ENCODE measurements around the gene PCMT1.

PCMT1 gene

GRCh38 chr6:149766156-149766769, 16.7 kb downstream of the PCMT1 start:
- H3K27ac Mint-ChIP-seq = no peak overlapping the region
- H3K36me3 Mint-ChIP-seq = peaks cover 14% of the 10 kb centered on the region
- H3K4me1 Mint-ChIP-seq = peaks cover 29% of the 10 kb centered on the region
- no peaks in the 10 kb centered on the region for H3K27me3 Mint-ChIP-seq
- no peak overlapping the region for H3K4me3 Mint-ChIP-seq
- H3K9me3 Mint-ChIP-seq = no peaks in the 10 kb centered on the region

DNA sequence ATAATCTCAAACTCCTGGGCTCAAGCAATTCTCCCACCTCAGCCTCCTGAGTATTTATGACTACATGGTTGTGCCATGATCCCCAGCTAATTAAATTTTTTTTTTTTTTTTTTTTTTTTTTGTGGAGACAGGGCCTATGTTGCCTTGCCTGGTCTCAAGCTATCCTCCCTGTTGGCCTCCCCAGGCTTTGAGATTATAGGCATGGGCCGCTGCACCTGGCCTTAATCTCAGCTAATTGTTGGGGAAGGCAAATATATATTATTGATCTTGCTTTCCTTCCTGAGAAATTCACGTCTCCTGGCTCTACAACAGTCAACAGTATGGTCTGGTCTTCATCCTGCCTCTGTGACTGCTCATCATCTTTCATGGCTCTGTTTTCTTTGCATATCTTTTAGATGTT, 20.1 kb downstream of the PCMT1 start:
- peaks cover 15% of the 10 kb centered on the region for H3K4me1 Mint-ChIP-seq
- no peaks in the 10 kb centered on the region for H3K27me3 Mint-ChIP-seq
- H3K9me3 Mint-ChIP-seq = no peaks in the 10 kb centered on the region
- no peak overlapping the region for H3K27ac Mint-ChIP-seq
- no peak overlapping the region for H3K4me3 Mint-ChIP-seq
- peaks cover 14% of the 10 kb centered on the region for H3K36me3 Mint-ChIP-seq

DNA sequence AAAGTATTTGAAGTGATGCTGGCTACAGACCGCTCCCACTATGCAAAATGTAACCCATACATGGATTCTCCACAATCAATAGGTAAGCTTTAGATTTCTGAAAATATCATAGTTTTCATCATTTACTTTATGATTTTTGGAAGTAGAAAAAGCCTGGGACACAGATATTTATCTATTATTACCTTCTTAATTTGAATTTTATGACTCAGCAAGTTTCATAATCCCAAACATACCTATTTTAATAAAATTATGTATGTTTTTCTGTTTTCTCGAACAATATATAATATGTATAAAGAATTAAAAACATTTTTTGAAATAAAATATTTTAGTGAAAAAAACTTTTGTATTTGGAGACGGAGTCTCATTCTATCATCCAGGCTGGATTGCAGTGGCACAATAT, 21.6 kb downstream of the PCMT1 start:
- peaks cover 15% of the 10 kb centered on the region for H3K4me1 Mint-ChIP-seq
- peak overlapping the region; percentile 6 for H3K27ac Mint-ChIP-seq
- peaks cover 13% of the 10 kb centered on the region for H3K36me3 Mint-ChIP-seq
- H3K4me3 Mint-ChIP-seq = no peak overlapping the region
- no peaks in the 10 kb centered on the region for H3K27me3 Mint-ChIP-seq
- H3K9me3 Mint-ChIP-seq = no peaks in the 10 kb centered on the region

GRCh38 chr6:149771925-149772324, 22.4 kb downstream of the PCMT1 start:
- no peak overlapping the region for H3K27ac Mint-ChIP-seq

DNA sequence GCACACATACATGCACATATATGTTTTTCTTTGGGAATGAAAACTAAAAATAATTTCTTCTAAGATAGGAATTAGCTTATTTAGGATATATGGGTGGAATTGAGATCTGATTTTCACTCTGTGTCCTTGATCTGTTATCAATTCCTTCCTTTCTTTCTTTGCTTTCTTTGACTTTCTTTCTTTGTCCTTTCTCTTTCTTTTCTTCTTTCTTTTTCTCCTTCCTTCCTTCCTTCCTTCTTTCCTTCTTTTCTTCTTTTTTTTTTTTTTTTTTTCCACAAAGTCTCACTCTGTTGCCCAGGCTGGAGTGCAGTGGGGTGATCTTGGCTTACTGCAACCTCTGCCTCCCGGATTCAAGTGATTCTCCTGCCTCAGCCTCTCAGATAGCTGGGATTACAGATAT, 28.1 kb downstream of the PCMT1 start:
- no peaks in the 10 kb centered on the region for H3K27me3 Mint-ChIP-seq
- no peak overlapping the region for H3K27ac Mint-ChIP-seq
- H3K9me3 Mint-ChIP-seq = no peaks in the 10 kb centered on the region
- no peak overlapping the region for H3K4me3 Mint-ChIP-seq
- peaks cover 5% of the 10 kb centered on the region for H3K36me3 Mint-ChIP-seq
- H3K4me1 Mint-ChIP-seq = no peaks in the 10 kb centered on the region

More at GRCh38 chr6:149771925-149772324, 22.4 kb downstream of the PCMT1 start:
- Mint-ChIP-seq H3K27me3 (no peaks in the 10 kb centered on the region), H3K9me3 (no peaks in the 10 kb centered on the region), H3K4me3 (no peak overlapping the region), H3K36me3 (peaks cover 9% of the 10 kb centered on the region), H3K4me1 (peaks cover 15% of the 10 kb centered on the region)

- no peaks in the 10 kb centered on the region for H3K9me3 Mint-ChIP-seq
- H3K36me3 Mint-ChIP-seq = peaks cover 7% of the 10 kb centered on the region
- no peak overlapping the region for H3K27ac Mint-ChIP-seq
- H3K27me3 Mint-ChIP-seq = no peaks in the 10 kb centered on the region
- no peak overlapping the region for H3K4me3 Mint-ChIP-seq
- H3K4me1 Mint-ChIP-seq = no peaks in the 10 kb centered on the region
Observed at GRCh38 chr6:149779644-149779963, 30.1 kb downstream of the PCMT1 start.

DNA sequence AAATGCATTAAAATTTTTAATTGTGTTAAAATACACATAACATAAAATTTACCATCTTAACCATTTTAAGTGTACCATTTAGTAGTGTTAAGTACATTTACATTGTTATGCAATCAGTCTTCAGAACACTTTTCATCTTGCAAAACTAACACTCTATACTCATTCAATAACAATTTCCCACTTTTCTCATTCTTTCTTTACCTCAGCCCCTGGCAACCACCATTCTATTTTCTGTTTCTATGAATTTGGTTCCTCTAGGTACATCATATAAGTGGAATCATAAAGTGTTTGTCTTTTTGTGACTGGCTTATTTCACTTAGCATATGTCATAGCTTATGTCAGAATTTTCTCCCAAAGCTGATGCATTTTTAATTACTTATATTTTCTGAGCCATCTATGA, 32.2 kb downstream of the PCMT1 start:
- no peaks in the 10 kb centered on the region for H3K4me1 Mint-ChIP-seq
- no peaks in the 10 kb centered on the region for H3K27me3 Mint-ChIP-seq
- no peaks in the 10 kb centered on the region for H3K9me3 Mint-ChIP-seq
- H3K36me3 Mint-ChIP-seq = peaks cover 5% of the 10 kb centered on the region
- no peak overlapping the region for H3K27ac Mint-ChIP-seq
- no peak overlapping the region for H3K4me3 Mint-ChIP-seq

DNA sequence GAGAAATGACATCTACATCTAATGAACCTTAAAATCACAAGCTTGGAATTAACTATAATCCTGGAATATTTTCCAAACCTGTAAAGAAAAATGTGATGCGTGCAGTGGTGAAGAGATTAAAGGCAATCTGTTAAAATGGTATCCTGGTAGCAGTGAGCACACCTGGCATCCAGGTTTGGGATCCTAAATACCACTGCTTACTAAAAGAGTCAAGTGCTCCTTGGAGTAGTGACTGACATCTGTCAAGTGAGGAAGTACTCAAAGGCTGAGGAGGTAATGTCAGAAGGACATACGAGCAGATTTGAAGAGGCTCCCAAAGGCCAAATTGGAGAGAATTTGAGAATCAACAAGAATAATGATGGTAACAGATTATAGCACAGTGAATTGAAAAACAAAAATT, 32.8 kb downstream of the PCMT1 start:
- no peaks in the 10 kb centered on the region for H3K9me3 Mint-ChIP-seq
- H3K4me3 Mint-ChIP-seq = no peak overlapping the region
- no peaks in the 10 kb centered on the region for H3K4me1 Mint-ChIP-seq
- H3K36me3 Mint-ChIP-seq = peaks cover 5% of the 10 kb centered on the region
- H3K27ac Mint-ChIP-seq = no peak overlapping the region
- no peaks in the 10 kb centered on the region for H3K27me3 Mint-ChIP-seq

- Mint-ChIP-seq H3K27ac (no peak overlapping the region), H3K36me3 (peaks cover 7% of the 10 kb centered on the region), H3K9me3 (no peaks in the 10 kb centered on the region), H3K4me1 (no peaks in the 10 kb centered on the region), H3K4me3 (no peak overlapping the region), H3K27me3 (no peaks in the 10 kb centered on the region)
Observed at GRCh38 chr6:149783551-149783950, 34.0 kb downstream of the PCMT1 start.

GRCh38 chr6:149806127-149806526, 56.6 kb downstream of the PCMT1 start:
- Mint-ChIP-seq H3K27ac (no peak overlapping the region), H3K9me3 (no peaks in the 10 kb centered on the region), H3K36me3 (peaks cover 8% of the 10 kb centered on the region)

GRCh38 chr6:149809798-149810197, 60.3 kb downstream of the PCMT1 start:
- no peak overlapping the region for H3K4me3 Mint-ChIP-seq
- H3K9me3 Mint-ChIP-seq = no peaks in the 10 kb centered on the region
- H3K36me3 Mint-ChIP-seq = peaks cover 7% of the 10 kb centered on the region
- no peaks in the 10 kb centered on the region for H3K27me3 Mint-ChIP-seq
- H3K4me1 Mint-ChIP-seq = peaks cover 18% of the 10 kb centered on the region
- H3K27ac Mint-ChIP-seq = no peak overlapping the region

More at GRCh38 chr6:149806127-149806526, 56.6 kb downstream of the PCMT1 start:
- Mint-ChIP-seq H3K4me3 (no peak overlapping the region), H3K4me1 (peaks cover 18% of the 10 kb centered on the region), H3K27me3 (no peaks in the 10 kb centered on the region)

DNA sequence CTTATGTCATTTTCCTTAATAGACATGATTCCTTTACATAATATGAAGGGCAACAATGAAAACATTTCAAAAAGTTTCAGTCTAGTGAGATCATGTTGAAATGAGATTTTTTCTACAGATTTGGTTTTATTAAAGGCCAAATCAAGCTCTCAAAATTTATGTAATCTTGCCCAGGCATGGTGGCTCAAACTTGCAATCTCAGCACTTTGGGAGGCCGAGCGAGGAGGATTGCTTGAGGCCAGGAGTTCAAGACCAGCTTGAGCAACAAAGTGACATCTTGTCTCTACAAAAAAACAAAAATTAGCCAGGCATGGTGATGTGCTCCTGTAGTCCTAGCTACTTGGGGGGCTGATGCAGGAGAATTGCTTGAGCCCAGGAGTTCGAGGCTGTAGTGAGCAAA, 63.8 kb downstream of the PCMT1 start:
- peaks cover 9% of the 10 kb centered on the region for H3K4me1 Mint-ChIP-seq
- H3K9me3 Mint-ChIP-seq = no peaks in the 10 kb centered on the region
- H3K27me3 Mint-ChIP-seq = no peaks in the 10 kb centered on the region
- H3K36me3 Mint-ChIP-seq = peaks cover 9% of the 10 kb centered on the region
- H3K4me3 Mint-ChIP-seq = no peak overlapping the region
- no peak overlapping the region for H3K27ac Mint-ChIP-seq

DNA sequence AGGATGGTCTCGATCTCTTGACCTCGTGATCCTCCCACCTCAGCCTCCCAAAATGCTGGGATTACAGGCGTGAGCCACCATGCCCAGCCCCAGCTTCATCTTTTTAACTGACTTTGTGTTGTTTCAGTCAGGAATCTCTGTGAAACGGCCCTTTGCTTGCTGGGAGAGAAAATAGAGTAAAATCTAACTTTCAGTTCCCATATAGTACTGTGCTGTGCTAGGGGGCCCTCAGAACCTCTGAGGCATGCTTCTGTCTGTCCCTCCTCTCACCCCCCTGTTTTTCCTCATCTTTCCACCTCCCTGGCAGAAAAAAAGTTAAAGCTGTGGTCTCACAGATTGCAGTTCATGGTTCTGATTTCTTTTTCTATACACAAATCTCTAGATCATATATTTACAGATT, 66.2 kb downstream of the PCMT1 start:
- Mint-ChIP-seq H3K9me3 (no peaks in the 10 kb centered on the region), H3K4me3 (no peak overlapping the region), H3K4me1 (no peaks in the 10 kb centered on the region), H3K27ac (no peak overlapping the region), H3K27me3 (no peaks in the 10 kb centered on the region), H3K36me3 (peaks cover 9% of the 10 kb centered on the region)

- Mint-ChIP-seq H3K4me3 (no peak overlapping the region), H3K9me3 (no peaks in the 10 kb centered on the region), H3K36me3 (peaks cover 2% of the 10 kb centered on the region), H3K27me3 (no peaks in the 10 kb centered on the region), H3K27ac (no peak overlapping the region), H3K4me1 (no peaks in the 10 kb centered on the region)
Observed at GRCh38 chr6:149820506-149820905, 71.0 kb downstream of the PCMT1 start.

GRCh38 chr6:149821492-149821891, 72.0 kb downstream of the PCMT1 start:
- H3K27ac Mint-ChIP-seq = no peak overlapping the region
- H3K27me3 Mint-ChIP-seq = no peaks in the 10 kb centered on the region
- H3K4me1 Mint-ChIP-seq = no peaks in the 10 kb centered on the region
- no peaks in the 10 kb centered on the region for H3K36me3 Mint-ChIP-seq
- H3K9me3 Mint-ChIP-seq = no peaks in the 10 kb centered on the region
- no peak overlapping the region for H3K4me3 Mint-ChIP-seq

DNA sequence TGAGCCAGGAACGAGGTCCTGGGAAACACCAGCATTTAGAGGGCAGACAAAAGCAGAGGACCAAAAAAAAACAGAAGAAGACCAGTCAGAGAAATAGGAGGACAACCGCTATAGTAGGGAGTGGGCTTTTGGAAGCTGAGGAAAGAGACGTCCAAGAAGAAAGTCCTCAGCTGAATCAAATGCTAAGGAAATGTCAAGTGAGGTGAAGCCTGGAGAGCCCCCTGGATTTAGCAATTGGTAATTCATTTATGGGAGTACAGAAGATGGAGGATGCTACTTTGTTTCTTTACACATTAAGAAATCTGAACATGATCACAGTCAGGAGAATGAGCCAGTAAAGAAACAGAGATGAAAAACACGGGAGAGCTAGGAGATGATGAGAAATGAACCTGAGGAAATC, 73.5 kb downstream of the PCMT1 start:
- H3K4me3 Mint-ChIP-seq = no peak overlapping the region
- H3K27me3 Mint-ChIP-seq = no peaks in the 10 kb centered on the region
- no peak overlapping the region for H3K27ac Mint-ChIP-seq
- no peaks in the 10 kb centered on the region for H3K36me3 Mint-ChIP-seq
- H3K4me1 Mint-ChIP-seq = no peaks in the 10 kb centered on the region
- no peaks in the 10 kb centered on the region for H3K9me3 Mint-ChIP-seq

- no peaks in the 10 kb centered on the region for H3K9me3 Mint-ChIP-seq
- no peak overlapping the region for H3K27ac Mint-ChIP-seq
- no peak overlapping the region for H3K4me3 Mint-ChIP-seq
- H3K36me3 Mint-ChIP-seq = no peaks in the 10 kb centered on the region
- H3K4me1 Mint-ChIP-seq = no peaks in the 10 kb centered on the region
- no peaks in the 10 kb centered on the region for H3K27me3 Mint-ChIP-seq
Observed at GRCh38 chr6:149825292-149825691, 75.8 kb downstream of the PCMT1 start.

Data from activated naive CD4-positive, alpha-beta T cell treated with anti-CD3 and anti-CD28 coated beads, Interleukin-2, amount 50 U/mL, for 24 hours (primary cell).